GM21390 (cell line): ENCODE measurements around the gene ZNF804A.

Source experiments
- ATAC-seq: cut with Tn5 transposase; IDR thresholded peaks from one replicate; pipeline ENCODE4 v1.9.1; 2021; ENCODE audit not compliant: unreplicated experiment

The ZNF804A gene

DNA sequence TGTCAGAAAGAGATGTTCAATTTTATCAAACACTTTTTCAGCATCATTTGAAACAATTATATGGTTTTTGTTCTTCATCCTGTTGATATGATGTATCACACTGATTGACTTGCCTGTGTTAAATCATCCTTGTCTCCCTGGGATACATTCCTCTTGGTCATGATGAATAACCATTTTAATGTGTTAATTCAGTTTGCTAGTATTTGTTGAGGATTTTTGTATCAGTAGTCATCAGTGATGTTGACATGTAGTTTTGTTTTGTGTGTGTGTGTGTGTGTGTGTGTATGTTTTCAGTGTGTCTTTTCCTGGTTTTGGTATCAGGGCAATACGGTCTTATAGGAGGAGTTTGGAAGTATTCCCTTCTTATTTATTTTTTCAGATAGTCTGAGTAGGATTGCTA is 325.4 kb downstream of the ZNF804A start:
- ATAC-seq, result no peak

DNA sequence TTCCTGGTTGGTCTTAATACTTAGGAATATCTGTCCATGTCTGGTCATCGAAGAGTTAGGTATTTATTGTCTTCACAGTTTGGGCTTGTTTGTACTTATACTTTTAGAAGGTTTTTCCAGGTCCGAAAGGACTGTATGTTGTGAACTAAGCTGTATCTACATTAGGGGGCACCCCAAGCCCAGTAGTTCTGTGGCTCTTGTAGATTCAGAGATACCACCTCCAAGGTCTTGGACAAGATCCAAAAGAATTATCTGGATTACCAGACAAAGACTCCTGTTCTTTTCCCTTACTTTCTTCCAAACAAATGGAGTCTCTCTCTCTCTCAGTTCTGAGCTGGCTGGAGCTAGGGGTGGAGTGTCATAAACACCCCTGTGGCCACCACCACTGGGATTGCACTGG is 328.7 kb downstream of the ZNF804A start:
- ATAC-seq, result no peak

- ATAC-seq, result no peak
These were observed 338.4 kb downstream of the ZNF804A start for GRCh38 chr2:184936761-184937160.

DNA sequence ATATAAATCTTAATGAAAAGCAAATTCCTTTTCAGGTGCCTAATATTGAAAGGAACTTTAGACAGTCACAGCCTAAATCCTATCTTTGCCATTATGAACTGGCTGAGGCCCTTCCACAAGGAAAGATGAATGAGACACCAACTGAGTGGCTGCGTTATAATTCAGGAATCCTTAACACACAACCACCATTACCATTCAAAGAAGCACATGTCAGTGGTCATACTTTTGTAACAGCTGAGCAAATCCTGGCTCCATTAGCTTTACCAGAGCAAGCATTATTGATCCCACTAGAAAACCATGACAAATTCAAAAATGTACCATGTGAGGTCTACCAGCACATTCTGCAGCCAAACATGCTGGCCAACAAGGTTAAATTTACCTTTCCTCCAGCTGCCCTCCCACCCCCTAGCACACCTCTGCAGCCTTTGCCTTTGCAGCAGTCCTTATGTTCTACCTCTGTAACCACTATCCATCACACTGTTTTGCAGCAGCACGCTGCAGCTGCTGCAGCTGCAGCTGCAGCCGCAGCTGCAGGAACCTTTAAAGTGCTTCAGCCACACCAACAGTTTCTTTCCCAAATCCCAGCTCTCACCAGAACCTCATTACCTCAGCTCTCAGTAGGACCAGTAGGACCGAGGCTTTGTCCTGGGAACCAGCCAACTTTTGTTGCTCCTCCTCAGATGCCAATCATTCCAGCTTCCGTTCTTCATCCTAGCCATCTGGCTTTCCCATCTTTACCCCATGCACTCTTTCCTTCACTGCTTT is 340.1 kb downstream of the ZNF804A start:
- no peak for ATAC-seq

GRCh38 chr2:184945326-184945725 is 347.0 kb downstream of the ZNF804A start:
- no peak for ATAC-seq

GRCh38 chr2:184945824-184946223 is 347.5 kb downstream of the ZNF804A start:
- no peak for ATAC-seq

GRCh38 chr2:184956856-184957255 is 358.5 kb downstream of the ZNF804A start:
- ATAC-seq, result no peak

- ATAC-seq, result no peak
These were observed 373.3 kb downstream of the ZNF804A start for GRCh38 chr2:184971546-184972068.
